H1 (cell line): ENCODE data around the gene GALNT15. TPM values are rescaled to one million over a fixed set of nuclear protein-coding genes. Genes with fewer than 3 reads are reported as not detected.

ENCODE experiments used
- CTCF ChIA-PET: fragments of 300-600 bp; sonication (Branson Sonifier 250); formaldehyde crosslinking; loops from one replicate; lab custom pipeline; 2021; ENCODE audit not compliant: partially characterized antibody; lab: Charles Lee
- POLR2A ChIA-PET: fragments of 300-600 bp; sonication (Branson Sonifier 250); formaldehyde crosslinking; loops from one replicate; lab custom pipeline; 2021; ENCODE audit warnings: inconsistent platforms; ENCODE audit not compliant: partially characterized antibody; lab: Charles Lee
- DNase-seq, 2 experiments: peaks; one replicate each; pipeline versions ENCODE4 v3.0.0 to v3.0.0-alpha.2; 2010 to 2022; ENCODE audit warnings: low spot score in 2 of 2, low read depth in 1 of 2, mixed read lengths in 1 of 2
- FAIRE-seq: peaks from 2 replicates; lab custom pipeline; 2011; peaks lifted over from hg19 to GRCh38; lab: Jason Lieb, UNC
- H2AFZ ChIP-seq: 2 replicates; pipeline ENCODE4 v1.8.1; 2012; ENCODE audit warnings: low read length, inconsistent platforms
- H2AK5ac ChIP-seq: 2 replicates; pipeline ENCODE4 v1.6.1; 2013; ENCODE audit warnings: low read depth, low read length
- H2BK120ac ChIP-seq: replicated peaks from 2 replicates; pipeline ENCODE3; 2013; ENCODE audit warnings: low read depth, low read length, inconsistent platforms
- H2BK12ac ChIP-seq: 2 replicates; pipeline ENCODE4 v1.6.1; 2013; ENCODE audit warnings: low read depth, low read length
- H2BK15ac ChIP-seq: 2 replicates; pipeline ENCODE4 v1.6.1; 2013; ENCODE audit warnings: low read length
- H2BK20ac ChIP-seq: 2 replicates; pipeline ENCODE4 v1.6.1; 2013; ENCODE audit warnings: low read length
- H2BK5ac ChIP-seq: 2 replicates; pipeline ENCODE4 v1.6.1; 2013; ENCODE audit warnings: low read depth, low read length
- H3K14ac ChIP-seq: 2 replicates; pipeline ENCODE4 v1.6.1; 2013; ENCODE audit warnings: inconsistent platforms; ENCODE audit not compliant: insufficient read length
- H3K18ac ChIP-seq: 2 replicates; pipeline ENCODE4 v1.6.1; 2013; ENCODE audit warnings: low read length; ENCODE audit errors: extremely low read depth
- H3K23ac ChIP-seq: 2 replicates; pipeline ENCODE4 v1.6.1; 2013; ENCODE audit warnings: inconsistent platforms; ENCODE audit not compliant: insufficient read length
- H3K23me2 ChIP-seq: 2 replicates; pipeline ENCODE4 v1.6.1; 2013; ENCODE audit warnings: low read depth, low read length
- H3K27ac ChIP-seq: 2 replicates; pipeline ENCODE4 v1.6.1; 2011; ENCODE audit warnings: low read depth, low read length, inconsistent platforms
- H3K27me3 ChIP-seq, 4 experiments: replicated peaks in 1 of 4; 1 replicate in 1 of 4; 2 replicates in 3 of 4; pipeline versions ENCODE4 v1.6.1 to v1.8.1; 2011 to 2013; ENCODE audit warnings: low read length in 3 of 4, mild to moderate bottlenecking in 3 of 4, inconsistent platforms in 2 of 4, mixed read lengths in 2 of 4, moderate library complexity in 1 of 4; ENCODE audit not compliant: control insufficient read depth in 3 of 4, insufficient read depth in 3 of 4; ENCODE audit errors: extremely low read depth in 1 of 4
- H3K36me3 ChIP-seq, 4 experiments: 2 replicates each; pipeline versions ENCODE4 v1.6.1 to v1.8.1; 2011 to 2013; ENCODE audit warnings: mild to moderate bottlenecking in 4 of 4, low read length in 3 of 4, moderate library complexity in 2 of 4, control low read depth in 1 of 4, inconsistent platforms in 1 of 4; ENCODE audit not compliant: insufficient read depth in 4 of 4, control insufficient read depth in 2 of 4
- H3K4ac ChIP-seq: replicated peaks from 2 replicates; pipeline ENCODE3; 2013; ENCODE audit warnings: low read length, low read depth, mixed read lengths, inconsistent platforms; ENCODE audit not compliant: insufficient read length
- H3K4me1 ChIP-seq, 4 experiments: replicated peaks in 1 of 4; 1 replicate in 1 of 4; 2 replicates in 3 of 4; pipeline versions ENCODE4 v1.6.1 to v1.8.1; 2011 to 2013; ENCODE audit warnings: low read length in 3 of 4, inconsistent platforms in 2 of 4, mixed read lengths in 1 of 4; ENCODE audit not compliant: insufficient read depth in 4 of 4, control insufficient read depth in 3 of 4
- H3K4me2 ChIP-seq, 2 experiments: 2 replicates each; pipeline versions ENCODE4 v1.6.1 to v1.8.1; 2011 to 2013; ENCODE audit warnings: low read depth in 2 of 2, low read length in 2 of 2, control low read depth in 1 of 2, inconsistent platforms in 1 of 2, mild to moderate bottlenecking in 1 of 2; ENCODE audit not compliant: insufficient read depth in 1 of 2
- H3K4me3 ChIP-seq, 4 experiments: fragments of 200-600, 300-600 bp in 1 of 4; sonication (generic), shearing (Covaris generic), sonication (Bioruptor Twin) in 1 of 4; 2 replicates each; pipeline versions ENCODE4 v1.5.1 to v1.8.1; 2011 to 2016; ENCODE audit warnings: low read length in 4 of 4, low read depth in 3 of 4, control low read depth in 2 of 4, inconsistent platforms in 2 of 4, mild to moderate bottlenecking in 2 of 4, mixed read lengths in 1 of 4, moderate library complexity in 1 of 4; ENCODE audit not compliant: insufficient read depth in 2 of 4; ENCODE audit errors: extremely low read depth in 1 of 4
- H3K56ac ChIP-seq: replicated peaks from 2 replicates; pipeline ENCODE3; 2013; ENCODE audit warnings: low read depth, mild to moderate bottlenecking, mixed read lengths, low read length, inconsistent platforms; ENCODE audit not compliant: insufficient read length
- H3K79me1 ChIP-seq: 2 replicates; pipeline ENCODE4 v1.6.1; 2013; ENCODE audit warnings: low read depth, low read length, control low read depth
- H3K79me2 ChIP-seq, 2 experiments: 2 replicates each; pipeline versions ENCODE4 v1.6.1 to v1.8.1; 2012 to 2013; ENCODE audit warnings: low read length in 2 of 2, mild to moderate bottlenecking in 2 of 2, inconsistent platforms in 1 of 2; ENCODE audit not compliant: insufficient read depth in 2 of 2, control insufficient read depth in 1 of 2
- H3K9ac ChIP-seq, 4 experiments: replicated peaks in 1 of 4; 1 replicate in 1 of 4; 2 replicates in 3 of 4; pipeline versions ENCODE4 v1.6.1 to v1.8.1; 2011 to 2013; ENCODE audit warnings: low read depth in 3 of 4, low read length in 3 of 4, control low read depth in 2 of 4, mild to moderate bottlenecking in 2 of 4, moderate library complexity in 2 of 4, inconsistent platforms in 1 of 4; ENCODE audit errors: extremely low read depth in 1 of 4
- H3K9me3 ChIP-seq, 2 experiments: 2 replicates each; pipeline versions ENCODE4 v1.6.1 to v1.8.1; 2012 to 2013; ENCODE audit warnings: mild to moderate bottlenecking in 2 of 2, moderate library complexity in 2 of 2, control low read depth in 1 of 2, inconsistent platforms in 1 of 2, low read depth in 1 of 2, low read length in 1 of 2, mixed read lengths in 1 of 2; ENCODE audit not compliant: insufficient read depth in 2 of 2
- H4K20me1 ChIP-seq, 2 experiments: replicated peaks in 1 of 2; 2 replicates each; pipeline versions ENCODE3 to v1.8.1; 2011 to 2013; ENCODE audit warnings: inconsistent platforms in 2 of 2, low read length in 2 of 2, mild to moderate bottlenecking in 1 of 2; ENCODE audit not compliant: insufficient read depth in 2 of 2, control insufficient read depth in 1 of 2
- H4K5ac ChIP-seq: 2 replicates; pipeline ENCODE4 v1.6.1; 2013; ENCODE audit warnings: low read length, low read depth, mixed read lengths, inconsistent platforms; ENCODE audit not compliant: insufficient read length
- H4K8ac ChIP-seq: 2 replicates; pipeline ENCODE4 v1.8.0; 2013; ENCODE audit warnings: mild to moderate bottlenecking, moderate library complexity, low read length, inconsistent platforms; ENCODE audit not compliant: insufficient read depth; ENCODE audit errors: extremely low read depth
- H4K91ac ChIP-seq: replicated peaks from 2 replicates; pipeline ENCODE3; 2013; ENCODE audit warnings: low read length, mixed read lengths, inconsistent platforms; ENCODE audit not compliant: insufficient read length
- CHD1 ChIP-seq: IDR thresholded peaks from 2 replicates; pipeline ENCODE4 v1.6.1; 2012; ENCODE audit warnings: low read depth, low read length, improper control_type of control experiment
- FOSL1 ChIP-seq: IDR thresholded peaks from 2 replicates; pipeline ENCODE4 v1.6.1; 2011; ENCODE audit warnings: mild to moderate bottlenecking, low read depth, low read length, moderate library complexity; ENCODE audit not compliant: insufficient read depth
- GTF2F1 ChIP-seq: IDR thresholded peaks from 2 replicates; pipeline ENCODE4 v1.6.1; 2012; ENCODE audit warnings: low read depth, low read length, improper control_type of control experiment, borderline replicate concordance
- JUND ChIP-seq: IDR thresholded peaks from 2 replicates; pipeline ENCODE4 v1.6.1; 2011; ENCODE audit warnings: mild to moderate bottlenecking, improper control_type of control experiment, low read length
- KDM4A ChIP-seq: IDR thresholded peaks from one replicate; pipeline ENCODE4 v1.7.1; 2012; ENCODE audit warnings: low read depth, mild to moderate bottlenecking, moderate library complexity, low read length, inconsistent platforms; ENCODE audit not compliant: severe bottlenecking
- MAFK ChIP-seq: IDR thresholded peaks from 2 replicates; pipeline ENCODE4 v1.6.1; 2012; ENCODE audit warnings: low read depth, mild to moderate bottlenecking, improper control_type of control experiment, low read length
- POLR2A ChIP-seq, 2 experiments: IDR thresholded peaks; 1 replicate in 1 of 2; 2 replicates in 1 of 2; pipeline ENCODE4 v1.6.1; 2011; ENCODE audit warnings: low read depth in 2 of 2, low read length in 2 of 2, mild to moderate bottlenecking in 2 of 2; ENCODE audit errors: control extremely low read depth in 1 of 2
- SIRT6 ChIP-seq: IDR thresholded peaks from one replicate; pipeline ENCODE4 v1.7.1; 2012; ENCODE audit warnings: low read length, inconsistent platforms
- SIX5 ChIP-seq: IDR thresholded peaks from 2 replicates; pipeline ENCODE4 v1.6.1; 2011; ENCODE audit warnings: mild to moderate bottlenecking, low read depth, low read length
- SP2 ChIP-seq: IDR thresholded peaks from 2 replicates; pipeline ENCODE4 v1.6.1; 2012; ENCODE audit warnings: mild to moderate bottlenecking, low read length, inconsistent platforms
- SUZ12 ChIP-seq: fragments of 200-600 bp; sonication (generic); IDR thresholded peaks from 2 replicates; pipeline ENCODE4 v1.6.1; 2012; ENCODE audit warnings: mild to moderate bottlenecking, inconsistent platforms, low read length, moderate library complexity, mixed read lengths
- TCF12 ChIP-seq: IDR thresholded peaks from 2 replicates; pipeline ENCODE4 v1.6.1; 2011; ENCODE audit warnings: low read depth, mild to moderate bottlenecking, low read length
- WGBS, 2 experiments: shearing (Covaris generic) in 1 of 2; methylation state at CpG; one replicate each; pipeline versions ENCODE4 v1.1.6 to v1.1.7; 2013 to 2015; ENCODE audit warnings: low lambda C conversion rate in 2 of 2, mixed read lengths in 2 of 2, inconsistent platforms in 1 of 2, low coverage in 1 of 2, missing lambda C conversion rate in 1 of 2; ENCODE audit not compliant: insufficient replicate concordance in 2 of 2, insufficient coverage in 1 of 2, insufficient read length in 1 of 2; ENCODE audit errors: extremely low coverage in 1 of 2, missing lambda C conversion rate in 1 of 2; 5-methylcytosine and 5-hydroxymethylcytosine counted together
- polyA plus RNA-seq, 7 experiments: library from polyadenylated mRNA; depleted of rRNA in 3 of 7; stranded (reverse) in 5 of 7; unstranded in 2 of 7; fragments of >200 nt in 5 of 7; fragments of 200-250 nt in 2 of 7; gene quantifications; 1 replicate in 5 of 7; 2 replicates in 1 of 7; 4 replicates in 1 of 7; pipeline versions ENCODE4 v1.2.1 to v1.2.3, GENCODE V29; 2011 to 2013; ENCODE audit warnings: missing spikeins in 2 of 7, mixed read lengths in 2 of 7
- total RNA-seq: library from RNA; stranded (reverse); fragmentation: NEBNext Ultra II Directional; extraction: Animal tissue kit (Norgen Biotek cat#: 25700); gene quantifications from 2 replicates; pipeline ENCODE4 v1.2.1, GENCODE V29; 2021
- TF ChIP-seq, protein P1 (sequence below): IDR thresholded peaks from 2 replicates; pipeline ENCODE4 v1.6.1; 2012; ENCODE audit warnings: inconsistent platforms

The GALNT15 gene
- total and polyA plus RNA-seq, 2 of the 8 experiments (the other 6 are each of a cell fraction or from before 2014, with no cell fraction given), result 0.02 TPM; not detected in 1

DNA sequence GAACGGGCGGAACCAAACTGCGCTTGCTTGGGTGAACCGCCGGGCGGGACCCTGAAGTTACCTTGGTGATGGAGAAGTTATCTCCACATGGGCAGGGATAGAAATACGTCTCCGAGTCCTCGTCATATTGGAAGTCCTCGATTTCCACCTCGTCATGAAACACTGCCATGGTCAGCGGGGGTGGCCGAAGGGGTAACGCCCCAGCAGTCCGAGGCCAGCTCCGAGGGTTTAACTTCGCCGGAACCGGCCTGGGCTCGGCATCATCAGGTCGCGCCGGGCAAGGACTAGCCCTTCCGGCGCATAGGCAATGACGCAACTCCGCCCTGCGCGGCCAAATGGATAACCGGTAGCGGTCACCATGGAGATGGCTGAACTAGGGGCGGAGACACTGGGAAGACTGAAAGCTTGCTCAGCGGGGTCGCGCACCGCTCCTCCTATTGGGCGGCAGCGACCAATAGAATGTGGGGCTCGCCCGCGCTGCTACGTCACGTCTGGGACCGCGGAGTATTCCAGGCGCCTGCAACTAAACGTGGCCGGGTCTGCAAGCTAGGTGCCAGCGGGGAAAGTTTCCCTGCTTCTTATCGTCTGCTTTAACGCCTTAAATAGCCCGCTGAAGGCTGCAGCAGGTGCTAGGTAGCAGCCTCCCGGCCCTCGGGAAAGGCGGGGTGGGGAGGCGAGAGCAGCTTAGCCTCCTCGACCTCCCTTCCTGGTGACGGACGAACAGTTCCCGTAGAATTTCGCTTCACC, 90.4 kb downstream of the GALNT15 start, which contains the start of the genes DPH3 and OXNAD1:
TSS of gene DPH3 (minus strand) at position 236 of the 747 bp plus-strand sequence. CDS start at position 169, 67 bp downstream.
TSS of gene OXNAD1 (plus strand) at position 505 of the 747 bp plus-strand sequence. CDS start 5,741 bp downstream, outside the sequence.
- Histone ChIP-seq H3K18ac (peak within 1 kb of the TSS; percentile 88), H3K79me2 (peaks cover 16 to 77% of the 10 kb centered on the region in 2 experiments)
- no peak for TF ChIP-seq SUZ12
- TF ChIP-seq POLR2A (IDR thresholded peaks at IDR 0.05; ENCODE audit: control extremely low read depth in 1 of 2, low read depth in 2 of 2, low read length in 2 of 2), result peak; percentile 92 to 97
- no peak for TF ChIP-seq GTF2F1
- TF ChIP-seq, protein P1, sequence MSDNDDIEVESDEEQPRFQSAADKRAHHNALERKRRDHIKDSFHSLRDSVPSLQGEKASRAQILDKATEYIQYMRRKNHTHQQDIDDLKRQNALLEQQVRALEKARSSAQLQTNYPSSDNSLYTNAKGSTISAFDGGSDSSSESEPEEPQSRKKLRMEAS, result peak; percentile 47
- TF ChIP-seq FOSL1, result no peak
- peak; percentile 100 for TF ChIP-seq KDM4A
- peak; percentile 31; the same call in 1 of the 2 replicates for TF ChIP-seq SIX5
- TF ChIP-seq CHD1, result no peak
- no peak for TF ChIP-seq MAFK
- no peak for TF ChIP-seq SP2
- TF ChIP-seq TCF12, result no peak
- no peak for TF ChIP-seq SIRT6
- TF ChIP-seq JUND, result peak; percentile 35; the same call in 1 of the 2 replicates

More for the DNA sequence above, 90.4 kb downstream of the GALNT15 start, which contains the start of the genes DPH3 and OXNAD1:
- peak within 1 kb of the TSS; percentile 93 to 99 for H3K4me2 ChIP-seq
- peak within 1 kb of the TSS; percentile 89 for H2BK5ac ChIP-seq
- H3K9me3 ChIP-seq, result no peaks in the 10 kb centered on the region
- no peak within 1 kb of the TSS for H3K23ac ChIP-seq
- peak within 1 kb of the TSS; percentile 80 to 97 (median 96) for H3K9ac ChIP-seq
- peaks cover 11% of the 10 kb centered on the region for H3K79me1 ChIP-seq
- no peak within 1 kb of the TSS for H2AK5ac ChIP-seq
- H3K36me3 ChIP-seq, result peaks cover 0 to 8% (median 5%) of the 10 kb centered on the region in 4 experiments; a peak in 5 of 8 replicates
- peaks cover 0 to 8% (median 1%) of the 10 kb centered on the region in 4 experiments; a peak in 4 of 7 replicates for H3K4me1 ChIP-seq
- no peak within 1 kb of the TSS for H2BK120ac ChIP-seq
- peak within 1 kb of the TSS; percentile 97; the same call in 1 of the 2 replicates for H4K8ac ChIP-seq
- H4K5ac ChIP-seq, result peak within 1 kb of the TSS; percentile 59
- H2BK15ac ChIP-seq, result no peak within 1 kb of the TSS
- peak within 1 kb of the TSS; percentile 55 for H3K4ac ChIP-seq
- H2BK12ac ChIP-seq, result peak within 1 kb of the TSS; percentile 40; the same call in 1 of the 2 replicates
- H2AFZ ChIP-seq, result peak within 1 kb of the TSS; percentile 89
- WGBS, 2 experiments, result 1% methylated on average over 59 of the region's 61 CpGs; no CpG with 5 or more reads in 1 of the 2 experiments
- ChIA-PET POLR2A (interaction anchor here (0.9 to 2.4 kb wide), 10 partner anchors 9 to 438 kb away, joined by 3 to 10 read pairs (median 4); no protein-coding TSS in a partner anchor), CTCF (interaction anchor here (0.6 to 1.5 kb wide), 6 partner anchors 12 to 285 kb away, joined by 3 to 7 read pairs (median 4); no protein-coding TSS in a partner anchor)
- peak within 1 kb of the TSS; percentile 48 for H4K91ac ChIP-seq
- peak within 1 kb of the TSS; percentile 87 to 99 (median 96) for H3K4me3 ChIP-seq
- H3K56ac ChIP-seq, result peak within 1 kb of the TSS; percentile 70
- FAIRE-seq (peak; percentile 48), DNase-seq (peak; percentile 96 to 100)
- no peak within 1 kb of the TSS for H3K14ac ChIP-seq
- no peak within 1 kb of the TSS for H2BK20ac ChIP-seq
- H4K20me1 ChIP-seq, result peaks cover 3 to 4% of the 10 kb centered on the region in 2 experiments
- H3K27ac ChIP-seq, result peak within 1 kb of the TSS; percentile 96
- H3K23me2 ChIP-seq, result peaks cover 6% of the 10 kb centered on the region
- no peaks in the 10 kb centered on the region for H3K27me3 ChIP-seq
